HG02642 (cell line): ENCODE data around the gene BIRC5.
"Not testable (repeated sequence)": the region's sequence is repeated elsewhere in the genome, so short reads cannot be mapped to it uniquely, and the experiment has no call there.

Experiments used
- ATAC-seq: cut with Tn5 transposase; IDR thresholded peaks from one replicate; pipeline ENCODE4 v1.9.1; 2021; ENCODE audit warnings: mild to moderate bottlenecking; ENCODE audit not compliant: unreplicated experiment, poor library complexity

Gene BIRC5

GRCh38 chr17:78237401-78238012, 23.5 kb downstream of the BIRC5 start:
- no peak for ATAC-seq

DNA sequence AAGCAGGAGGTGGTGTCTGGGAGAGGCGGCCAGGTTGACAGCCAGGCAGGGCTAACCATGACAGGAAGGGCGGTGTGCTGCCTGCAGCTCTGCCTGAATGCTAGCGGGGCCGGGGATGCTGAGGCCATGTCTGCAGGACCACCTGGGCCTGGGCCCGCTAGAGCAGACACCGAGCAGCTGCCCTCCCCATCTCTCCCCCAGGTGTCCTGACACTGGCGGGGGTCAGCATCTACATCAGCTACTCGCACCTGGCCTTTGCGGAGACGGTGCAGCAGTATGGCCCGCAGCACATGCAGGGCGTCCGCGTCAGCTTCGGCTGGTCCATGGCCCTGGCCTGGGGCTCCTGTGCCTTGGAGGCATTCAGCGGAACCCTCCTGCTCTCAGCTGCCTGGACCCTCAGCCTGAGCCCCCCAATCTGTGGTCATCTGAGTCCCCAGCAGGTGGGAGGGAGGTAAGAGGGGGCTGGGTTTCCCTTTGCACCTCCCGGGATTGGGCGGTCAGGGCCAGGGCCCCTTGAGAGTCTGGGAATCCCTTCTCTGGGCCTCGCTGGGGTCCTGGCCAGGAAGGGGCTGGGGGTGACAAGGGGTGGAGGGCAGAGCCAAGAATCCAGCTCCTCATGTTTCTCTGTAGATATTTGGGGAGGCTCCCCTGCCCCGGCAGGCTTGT, 24.9 kb downstream of the BIRC5 start:
- no peak for ATAC-seq

GRCh38 chr17:78239489-78239931, 25.5 kb downstream of the BIRC5 start:
- no peak for ATAC-seq

- ATAC-seq = no peak
Observed at GRCh38 chr17:78240012-78240655, 26.1 kb downstream of the BIRC5 start.

- no peak for ATAC-seq
Observed at GRCh38 chr17:78240839-78241238, 26.8 kb downstream of the BIRC5 start.

- no peak for ATAC-seq
Observed at GRCh38 chr17:78241277-78242023, 27.4 kb downstream of the BIRC5 start.

DNA sequence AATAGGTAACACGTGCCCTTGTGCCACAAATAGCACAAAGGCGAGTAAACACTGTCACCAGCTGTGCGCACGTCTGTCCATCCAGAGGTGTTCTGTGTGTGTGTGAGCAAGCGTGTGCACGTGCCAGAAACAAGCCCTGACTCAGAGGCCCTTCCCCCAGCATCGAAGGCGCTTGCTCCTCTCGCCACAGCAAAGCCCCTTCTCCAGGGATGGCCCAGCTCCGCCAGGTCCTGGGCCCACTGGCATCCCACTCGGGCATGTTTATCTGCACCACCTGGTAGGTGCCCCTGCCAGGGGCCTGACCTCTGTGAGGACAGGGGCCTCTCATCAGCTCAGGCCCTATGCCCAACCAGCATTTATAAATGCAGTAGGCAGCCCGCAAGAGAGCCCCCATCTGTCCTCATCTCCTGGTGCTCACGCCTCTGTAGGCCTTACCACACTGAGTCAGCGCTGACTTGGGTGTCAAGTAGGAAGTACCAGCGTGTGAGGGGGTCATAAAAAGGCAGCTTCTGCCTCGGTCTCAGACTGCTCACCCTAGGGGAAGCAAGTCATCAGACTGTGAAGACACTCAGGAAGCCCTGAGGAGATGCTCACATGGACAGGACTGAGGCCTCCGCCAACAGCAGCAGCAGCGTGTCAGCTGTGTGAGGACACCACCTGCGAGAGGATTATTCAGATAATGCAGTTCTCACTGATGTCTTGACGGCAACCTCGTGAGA, 28.1 kb downstream of the BIRC5 start:
- ATAC-seq = no peak

GRCh38 chr17:78247304-78247703, 33.3 kb downstream of the BIRC5 start:
- no peak for ATAC-seq

DNA sequence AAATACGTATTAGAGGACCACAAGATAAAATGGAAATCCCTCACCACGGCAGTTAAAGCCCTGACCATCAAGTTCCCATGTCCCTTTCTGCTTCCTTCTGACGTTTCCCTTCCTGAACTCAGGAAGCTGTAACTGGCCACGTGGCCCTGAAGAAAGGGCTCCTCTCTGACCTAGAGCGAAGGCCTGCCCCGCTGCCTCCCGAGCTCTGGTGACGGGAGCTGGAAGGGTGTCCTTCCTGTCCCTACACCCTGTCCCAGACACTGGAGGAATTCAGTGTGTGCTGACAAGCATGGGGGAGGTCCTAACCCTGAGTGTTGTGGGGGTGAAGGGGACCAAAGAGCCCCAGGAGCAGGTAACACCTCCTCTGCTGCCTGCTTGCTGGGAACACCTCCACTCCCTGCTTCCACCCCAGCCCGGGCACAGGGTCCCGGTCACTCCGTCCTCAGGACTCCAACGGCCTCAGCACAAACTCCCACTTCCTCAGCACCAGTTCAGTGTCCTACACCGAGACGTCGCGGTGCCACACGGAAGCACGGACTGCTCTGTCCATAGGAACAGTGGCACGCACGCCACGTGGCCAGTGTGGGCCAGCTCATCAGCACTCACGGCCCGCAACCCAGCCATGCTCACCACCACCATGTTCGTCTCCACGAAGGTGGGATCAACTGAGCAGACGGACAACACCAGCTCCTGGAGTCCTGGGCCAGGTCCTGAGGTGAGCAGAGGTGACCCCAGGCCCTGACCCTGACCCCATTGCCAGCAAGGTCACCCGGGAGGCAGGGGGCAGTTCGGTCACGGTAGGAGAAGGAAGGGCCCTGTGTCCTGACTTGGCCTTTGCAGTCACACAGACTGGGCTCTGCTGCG, 34.2 kb downstream of the BIRC5 start:
- no peak for ATAC-seq

DNA sequence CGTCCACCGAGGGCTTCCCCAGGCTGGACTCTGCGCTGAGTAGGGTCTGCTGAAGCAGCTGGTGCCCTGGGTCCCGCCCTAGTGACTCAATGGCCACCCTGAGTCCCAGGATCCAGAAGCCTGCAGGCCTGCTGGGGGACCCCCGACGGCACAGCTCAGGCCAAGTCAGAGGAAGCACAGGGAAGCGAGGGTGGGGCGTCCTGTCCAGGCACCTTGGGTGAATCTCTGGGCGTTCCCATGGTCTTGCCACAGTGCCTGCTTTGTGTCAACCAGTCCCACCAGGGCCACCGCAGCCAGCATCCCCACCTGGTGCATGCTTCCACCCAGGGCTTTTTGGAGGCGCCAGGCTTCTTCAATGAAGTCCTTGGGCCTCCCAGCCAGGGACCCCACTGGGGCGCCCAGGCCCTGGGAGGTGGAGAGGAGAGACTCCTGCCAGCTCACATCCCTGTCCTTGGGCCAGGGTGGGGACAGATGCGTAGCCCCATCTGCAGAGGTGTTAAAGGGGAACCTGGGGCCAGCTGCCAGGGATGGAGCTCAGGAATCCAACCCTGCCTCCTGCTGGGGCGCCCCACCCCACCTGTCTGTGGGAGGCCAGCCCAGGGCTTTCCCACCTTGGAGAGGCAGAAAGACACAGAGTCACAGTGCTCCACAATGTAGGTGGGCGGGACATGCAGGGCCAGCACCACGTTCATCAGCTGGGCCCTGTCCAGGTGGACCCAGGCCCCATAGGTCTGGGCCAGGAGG, 35.2 kb downstream of the BIRC5 start:
- ATAC-seq = no peak

DNA sequence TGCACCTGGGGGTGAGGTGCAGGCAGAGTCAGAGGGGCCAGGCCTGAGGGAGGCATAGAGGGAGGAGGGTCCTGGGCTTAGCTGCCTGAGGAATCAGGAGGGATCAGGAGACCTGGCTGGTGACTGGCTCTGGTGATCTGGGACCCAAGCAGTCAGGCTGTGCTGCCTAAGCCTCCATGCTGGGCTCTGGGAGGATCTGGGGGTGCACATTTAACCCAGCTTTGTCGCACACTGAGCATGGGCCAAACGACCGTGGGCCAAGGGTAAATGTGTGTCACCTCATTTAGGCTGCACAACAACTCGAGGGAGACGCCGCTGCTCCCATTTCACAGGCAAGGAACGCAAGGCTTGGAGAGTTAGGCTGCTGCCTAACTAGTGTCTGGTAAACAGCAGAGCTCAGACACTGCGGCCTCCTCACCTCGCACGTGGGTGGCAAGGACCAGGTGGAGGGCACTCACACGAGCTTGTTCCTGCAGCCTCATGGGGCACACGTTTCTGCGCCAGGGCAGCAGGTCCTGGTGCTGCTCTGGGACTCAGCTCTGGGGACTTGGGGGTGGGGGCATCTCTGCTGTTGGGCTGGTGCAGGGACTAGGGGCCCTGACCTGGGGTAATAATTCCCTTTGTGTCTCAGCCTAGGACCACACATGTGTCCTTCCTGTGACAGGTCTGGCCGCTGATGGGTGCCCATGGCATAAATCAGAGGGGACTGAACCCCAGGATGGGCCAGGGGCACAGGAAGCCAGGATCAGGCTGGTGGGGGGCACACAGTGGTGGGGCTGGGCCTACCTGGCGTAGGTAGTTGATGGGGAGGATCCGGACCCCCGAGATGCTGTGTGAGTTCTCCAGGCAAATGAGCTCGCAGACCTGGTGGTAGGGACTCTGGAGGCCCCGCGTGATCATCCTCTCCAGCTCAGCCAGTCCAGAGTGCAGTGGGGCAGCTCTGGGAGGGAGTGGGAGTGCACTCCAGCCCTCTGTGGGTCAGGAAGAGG, 36.1 kb downstream of the BIRC5 start:
- ATAC-seq = no peak

GRCh38 chr17:78250891-78251772, 37.1 kb downstream of the BIRC5 start:
- ATAC-seq = peak; percentile 65

GRCh38 chr17:78251773-78252103, 37.7 kb downstream of the BIRC5 start:
- ATAC-seq = no peak

GRCh38 chr17:78252111-78252634, 38.1 kb downstream of the BIRC5 start:
- ATAC-seq = no peak

DNA sequence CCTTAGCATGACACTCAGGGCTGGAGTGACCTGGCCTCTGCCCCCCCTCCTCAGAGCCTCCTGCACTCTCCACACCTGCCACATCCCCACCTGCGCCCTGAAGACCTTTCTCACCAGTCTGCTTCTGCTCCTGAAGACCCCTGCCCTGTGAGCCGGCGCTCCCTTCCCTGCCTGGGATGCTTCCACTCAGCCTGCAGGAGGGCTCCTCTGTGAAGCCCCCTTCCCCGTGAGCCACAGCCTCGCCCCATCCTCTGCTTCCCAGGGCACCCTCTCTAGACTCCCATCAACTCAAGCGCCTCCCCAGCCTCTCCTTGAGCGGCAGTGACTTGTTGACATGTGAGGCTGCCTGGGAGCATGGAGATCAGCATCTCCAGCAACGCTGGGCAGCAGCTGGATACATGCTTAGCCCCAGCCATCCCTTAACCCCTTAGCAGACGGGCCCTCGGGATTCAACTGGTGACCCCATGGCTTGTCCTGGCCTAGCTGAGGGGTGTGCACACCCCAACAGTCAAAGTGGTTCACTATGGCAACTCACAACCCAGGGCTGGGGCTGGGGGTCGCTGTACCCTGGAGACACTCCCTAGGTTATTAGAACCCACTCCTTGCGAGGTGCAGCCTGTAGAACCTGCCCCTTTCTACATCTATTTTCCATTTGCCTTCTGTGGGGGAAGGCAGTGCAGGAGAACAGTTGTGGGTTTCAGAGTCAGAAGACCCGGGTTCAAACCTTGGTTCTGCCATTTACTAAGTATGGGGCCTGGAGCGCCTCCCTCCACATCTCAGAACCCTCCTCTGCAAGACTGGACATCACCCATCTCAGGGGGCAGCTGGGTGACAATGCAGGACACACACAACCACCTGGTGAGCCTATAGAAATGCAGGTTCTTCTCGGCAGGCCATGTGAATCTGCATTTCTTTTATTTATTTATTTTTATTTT, 38.9 kb downstream of the BIRC5 start:
- no peak for ATAC-seq

DNA sequence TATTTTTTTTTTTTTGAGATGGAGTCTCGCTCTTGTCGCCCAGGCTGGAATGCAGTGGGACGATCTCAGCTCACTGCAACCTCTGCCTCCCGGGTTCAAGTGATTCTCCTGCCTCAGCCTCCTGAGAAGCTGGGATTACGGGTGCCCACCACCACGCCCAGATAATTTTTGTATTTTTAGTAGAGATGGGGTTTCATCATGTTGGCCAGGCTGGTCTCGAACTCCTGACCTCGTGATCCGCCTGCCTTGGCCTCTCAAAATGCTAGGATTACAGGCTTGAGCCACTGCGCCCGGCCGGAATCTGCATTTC, 39.5 kb downstream of the BIRC5 start:
- ATAC-seq = not testable (repeated sequence)
